Stimulated activated CD8-positive, alpha-beta memory T cell treated with anti-CD3 and anti-CD28 coated beads, Interleukin-7, amount 100 ng/mL, for 24 hours (primary cell): Measurements from ENCODE around the gene XPO6.

Experiments
- DNase-seq: peaks from one replicate; pipeline ENCODE4 v3.0.0-alpha.2; 2020; ENCODE audit warnings: low read depth

The XPO6 gene

GRCh38 chr16:28208131-28208530 lies 3.6 kb downstream of the XPO6 start:
- no peak for DNase-seq

- DNase-seq = no peak
Observed at GRCh38 chr16:28207399-28207798, 4.4 kb downstream of the XPO6 start.

- no peak for DNase-seq
Observed at GRCh38 chr16:28205974-28206373, 5.8 kb downstream of the XPO6 start.

GRCh38 chr16:28205117-28205899 lies 6.5 kb downstream of the XPO6 start:
- DNase-seq = no peak

GRCh38 chr16:28204622-28205021 lies 7.1 kb downstream of the XPO6 start:
- DNase-seq = no peak

- DNase-seq = no peak
Observed at GRCh38 chr16:28204204-28204603, 7.6 kb downstream of the XPO6 start.

- no peak for DNase-seq
Observed at GRCh38 chr16:28202147-28202746, 9.5 kb downstream of the XPO6 start.

- no peak for DNase-seq
Observed at GRCh38 chr16:28200661-28201060, 11.1 kb downstream of the XPO6 start.

GRCh38 chr16:28196387-28196987 lies 15.3 kb downstream of the XPO6 start:
- DNase-seq = no peak

GRCh38 chr16:28195859-28196258 lies 15.9 kb downstream of the XPO6 start:
- DNase-seq = no peak

GRCh38 chr16:28193530-28194423 lies 18.0 kb downstream of the XPO6 start:
- no peak for DNase-seq

- DNase-seq = peak; percentile 46
Observed at GRCh38 chr16:28192806-28193529, 18.8 kb downstream of the XPO6 start.

GRCh38 chr16:28191364-28191960 lies 20.3 kb downstream of the XPO6 start:
- no peak for DNase-seq

- DNase-seq = no peak
Observed at GRCh38 chr16:28189245-28189644, 22.5 kb downstream of the XPO6 start.

GRCh38 chr16:28188085-28188916 lies 23.5 kb downstream of the XPO6 start:
- no peak for DNase-seq

GRCh38 chr16:28187595-28188004 lies 24.2 kb downstream of the XPO6 start:
- no peak for DNase-seq

GRCh38 chr16:28186752-28187151 lies 25.0 kb downstream of the XPO6 start:
- no peak for DNase-seq

- DNase-seq = no peak
Observed at GRCh38 chr16:28185696-28186095, 26.1 kb downstream of the XPO6 start.

- no peak for DNase-seq
Observed at GRCh38 chr16:28184625-28185024, 27.1 kb downstream of the XPO6 start.

- no peak for DNase-seq
Observed at GRCh38 chr16:28183930-28184329, 27.8 kb downstream of the XPO6 start.
